HAP-1 (cell line): Measurements from ENCODE around the gene UPF1.

Experiments
- DNase-seq, 2 experiments: peaks; one replicate each; pipeline ENCODE4 v3.0.0-alpha.2; 2016 to 2020; ENCODE audit warnings: low spot score in 2 of 2
- H3K27me3 ChIP-seq: fragments of 250-450 bp; sonication (Bioruptor Pico); 2 replicates; pipeline ENCODE4 v1.5.1; 2020; ENCODE audit warnings: low read depth, mild to moderate bottlenecking, moderate library complexity
- H3K36me3 ChIP-seq: fragments of 250-450 bp; sonication (Bioruptor Pico); replicated peaks from 2 replicates; pipeline ENCODE4 v1.5.1; 2020; ENCODE audit warnings: mild to moderate bottlenecking
- H3K4me1 ChIP-seq: fragments of 250-450 bp; sonication (Bioruptor Pico); 2 replicates; pipeline ENCODE4 v1.5.1; 2020; ENCODE audit warnings: mild to moderate bottlenecking
- H3K4me3 ChIP-seq: fragments of 250-450 bp; sonication (Bioruptor Pico); 2 replicates; pipeline ENCODE4 v1.5.1; 2020; ENCODE audit warnings: mild to moderate bottlenecking, moderate library complexity
- H3K9me3 ChIP-seq: fragments of 250-450 bp; sonication (Bioruptor Pico); 2 replicates; pipeline ENCODE4 v1.5.1; 2020; ENCODE audit warnings: mild to moderate bottlenecking, moderate library complexity
- in situ Hi-C: fragments of 300-500 bp; cut with MboI; formaldehyde crosslinking; loops from 3 replicates; pipeline ENCODE4 v1.14.3; 2020; ENCODE audit warnings: low sequenced_read_pairs, inconsistent platforms, mixed read lengths

UPF1 gene

GRCh38 chr19:18831524-18832305 is at the start of gene UPF1:
UPF1 (plus strand) TSS chr19:18831959; CDS start chr19:18832210, 251 bp downstream.
- peaks cover 10% of the 10 kb centered on the region for H3K4me1 ChIP-seq
- H3K27me3 ChIP-seq = no peaks in the 10 kb centered on the region
- DNase-seq = peak; percentile 84 to 98
- H3K4me3 ChIP-seq = peak within 1 kb of the TSS; percentile 80
- in situ Hi-C loops = no loop called here
- peaks cover 22% of the 10 kb centered on the region for H3K36me3 ChIP-seq
- H3K9me3 ChIP-seq = 0 out of 2 replicates have a peak, but pooled peaks cover under 1% of the 10 kb centered on the region

GRCh38 chr19:18782559-18783225 is 49.1 kb upstream of the UPF1 start:
- Histone ChIP-seq H3K36me3 (no peaks in the 10 kb centered on the region), H3K4me3 (no peak overlapping the region), H3K9me3 (peaks cover 2% of the 10 kb centered on the region; the same call in 1 of the 2 replicates), H3K27me3 (peaks cover 20% of the 10 kb centered on the region), H3K4me1 (peaks cover 3% of the 10 kb centered on the region)
- in situ Hi-C loops = no loop called here
- DNase-seq = no peak

- H3K4me1 ChIP-seq = peaks cover 3% of the 10 kb centered on the region
These were observed 47.6 kb upstream of the UPF1 start for GRCh38 chr19:18783958-18784785.

GRCh38 chr19:18784786-18785120 is 47.0 kb upstream of the UPF1 start:
- H3K4me1 ChIP-seq = peaks cover 3% of the 10 kb centered on the region
- no peak overlapping the region for H3K4me3 ChIP-seq
- no peak for DNase-seq
- H3K27me3 ChIP-seq = peaks cover 14% of the 10 kb centered on the region
- H3K36me3 ChIP-seq = no peaks in the 10 kb centered on the region
- in situ Hi-C loops = no loop called here
- H3K9me3 ChIP-seq = peaks cover 3% of the 10 kb centered on the region; the same call in 1 of the 2 replicates

More at GRCh38 chr19:18783958-18784785, 47.6 kb upstream of the UPF1 start:
- DNase-seq = no peak
- peaks cover 17% of the 10 kb centered on the region for H3K27me3 ChIP-seq
- H3K9me3 ChIP-seq = peaks cover 3% of the 10 kb centered on the region; the same call in 1 of the 2 replicates
- no peaks in the 10 kb centered on the region for H3K36me3 ChIP-seq
- no peak overlapping the region for H3K4me3 ChIP-seq
- in situ Hi-C loops = no loop called here

GRCh38 chr19:18785179-18786124 is 46.3 kb upstream of the UPF1 start:
- Histone ChIP-seq H3K36me3 (no peaks in the 10 kb centered on the region), H3K4me1 (peaks cover 5% of the 10 kb centered on the region), H3K9me3 (peaks cover 3% of the 10 kb centered on the region; the same call in 1 of the 2 replicates), H3K27me3 (peaks cover 12% of the 10 kb centered on the region), H3K4me3 (no peak overlapping the region)
- in situ Hi-C loops = no loop called here
- DNase-seq = peak; percentile 75 to 98

GRCh38 chr19:18788529-18789421 is 43.0 kb upstream of the UPF1 start:
- peaks cover 9% of the 10 kb centered on the region for H3K4me1 ChIP-seq
- in situ Hi-C loops = no loop called here
- H3K27me3 ChIP-seq = peaks cover 17% of the 10 kb centered on the region
- H3K4me3 ChIP-seq = no peak overlapping the region; the same call in 1 of the 2 replicates
- peaks cover 3% of the 10 kb centered on the region; the same call in 1 of the 2 replicates for H3K9me3 ChIP-seq
- DNase-seq = no peak
- no peaks in the 10 kb centered on the region for H3K36me3 ChIP-seq

GRCh38 chr19:18789422-18789869 is 42.3 kb upstream of the UPF1 start:
- peaks cover 17% of the 10 kb centered on the region for H3K27me3 ChIP-seq
- no peaks in the 10 kb centered on the region for H3K36me3 ChIP-seq
- peak overlapping the region; percentile 35 for H3K4me3 ChIP-seq
- peaks cover 9% of the 10 kb centered on the region for H3K4me1 ChIP-seq
- H3K9me3 ChIP-seq = peaks cover 3% of the 10 kb centered on the region; the same call in 1 of the 2 replicates
- no peak for DNase-seq
- in situ Hi-C loops = no loop called here

- H3K36me3 ChIP-seq = no peaks in the 10 kb centered on the region
- peaks cover 9% of the 10 kb centered on the region for H3K4me1 ChIP-seq
- peaks cover 3% of the 10 kb centered on the region; the same call in 1 of the 2 replicates for H3K9me3 ChIP-seq
- in situ Hi-C loops = no loop called here
- DNase-seq = peak; percentile 51 to 90
- peak overlapping the region; percentile 35 for H3K4me3 ChIP-seq
- peaks cover 17% of the 10 kb centered on the region for H3K27me3 ChIP-seq
These were observed 41.7 kb upstream of the UPF1 start for GRCh38 chr19:18789883-18790565.

- in situ Hi-C loops = no loop called here
- peak within 1 kb of the TSS; percentile 35 for H3K4me3 ChIP-seq
These were observed 41.0 kb upstream of the UPF1 start, which contains the start of gene COMP for GRCh38 chr19:18790566-18791314. COMP (minus strand) TSS chr19:18791305; CDS start chr19:18791269, 36 bp downstream.

GRCh38 chr19:18791315-18791678 is 40.5 kb upstream of the UPF1 start:
- in situ Hi-C loops = no loop called here
- Histone ChIP-seq H3K36me3 (no peaks in the 10 kb centered on the region), H3K9me3 (peaks cover 3% of the 10 kb centered on the region; the same call in 1 of the 2 replicates), H3K4me1 (peaks cover 6% of the 10 kb centered on the region), H3K27me3 (peaks cover 17% of the 10 kb centered on the region), H3K4me3 (peak overlapping the region; percentile 35; the same call in 1 of the 2 replicates)
- no peak for DNase-seq

More at GRCh38 chr19:18790566-18791314, 41.0 kb upstream of the UPF1 start, which contains the start of gene COMP:
- no peak for DNase-seq
- H3K27me3 ChIP-seq = peaks cover 17% of the 10 kb centered on the region
- H3K9me3 ChIP-seq = peaks cover 3% of the 10 kb centered on the region; the same call in 1 of the 2 replicates
- H3K36me3 ChIP-seq = no peaks in the 10 kb centered on the region
- peaks cover 6% of the 10 kb centered on the region for H3K4me1 ChIP-seq

GRCh38 chr19:18792661-18793060 is 39.1 kb upstream of the UPF1 start:
- Histone ChIP-seq H3K9me3 (peaks cover 1% of the 10 kb centered on the region; the same call in 1 of the 2 replicates), H3K4me3 (no peak overlapping the region), H3K36me3 (no peaks in the 10 kb centered on the region), H3K27me3 (peaks cover 17% of the 10 kb centered on the region), H3K4me1 (peaks cover 6% of the 10 kb centered on the region)
- in situ Hi-C loops = no loop called here
- no peak for DNase-seq
